Skeletal muscle satellite cell (primary cell): ENCODE measurements around the gene ACTN1.

Source experiments
- H3K27me3 ChIP-seq: 2 replicates; pipeline ENCODE4 v1.7.0; 2013; ENCODE audit warnings: low read length; ENCODE audit not compliant: control insufficient read depth, insufficient read depth
- H3K36me3 ChIP-seq: 2 replicates; pipeline ENCODE4 v1.7.0; 2013; ENCODE audit warnings: mild to moderate bottlenecking, control low read depth, low read length; ENCODE audit not compliant: insufficient read depth
- H3K4me1 ChIP-seq: 2 replicates; pipeline ENCODE4 v1.7.0; 2013; ENCODE audit warnings: low read length; ENCODE audit not compliant: control insufficient read depth, insufficient read depth
- H3K4me2 ChIP-seq: 2 replicates; pipeline ENCODE4 v1.7.0; 2013; ENCODE audit warnings: mild to moderate bottlenecking, low read length
- H3K4me3 ChIP-seq: 2 replicates; pipeline ENCODE4 v1.7.0; 2013; ENCODE audit warnings: low read length
- H3K9ac ChIP-seq: 2 replicates; pipeline ENCODE4 v1.7.0; 2013; ENCODE audit warnings: mild to moderate bottlenecking, low read depth, low read length, moderate library complexity
- H3K9me3 ChIP-seq: replicated peaks from 2 replicates; pipeline ENCODE4 v1.7.0; 2013; ENCODE audit warnings: mild to moderate bottlenecking, control low read depth, low read length

The ACTN1 gene

GRCh38 chr14:68928770-68929550 is 50.1 kb downstream of the ACTN1 start:
- Histone ChIP-seq H3K27me3 (no peaks in the 10 kb centered on the region), H3K9me3 (peaks cover 4% of the 10 kb centered on the region), H3K4me2 (no peak overlapping the region), H3K4me3 (no peak overlapping the region), H3K4me1 (peaks cover 9% of the 10 kb centered on the region), H3K36me3 (peaks cover 63% of the 10 kb centered on the region), H3K9ac (no peak overlapping the region)

GRCh38 chr14:68927956-68928675 is 51.0 kb downstream of the ACTN1 start:
- Histone ChIP-seq H3K4me1 (peaks cover 9% of the 10 kb centered on the region), H3K27me3 (no peaks in the 10 kb centered on the region), H3K9ac (no peak overlapping the region), H3K4me3 (no peak overlapping the region), H3K4me2 (no peak overlapping the region), H3K36me3 (peaks cover 64% of the 10 kb centered on the region), H3K9me3 (peaks cover 4% of the 10 kb centered on the region)

- H3K4me2 ChIP-seq: no peak overlapping the region
- H3K27me3 ChIP-seq: no peaks in the 10 kb centered on the region
- H3K9me3 ChIP-seq: peaks cover 4% of the 10 kb centered on the region
- H3K4me1 ChIP-seq: peaks cover 9% of the 10 kb centered on the region
- H3K36me3 ChIP-seq: peaks cover 74% of the 10 kb centered on the region
- no peak overlapping the region for H3K9ac ChIP-seq
- H3K4me3 ChIP-seq: no peak overlapping the region
These were observed 52.0 kb downstream of the ACTN1 start for GRCh38 chr14:68927089-68927488.

GRCh38 chr14:68926236-68926635 is 52.9 kb downstream of the ACTN1 start:
- Histone ChIP-seq H3K9ac (no peak overlapping the region), H3K4me3 (no peak overlapping the region), H3K9me3 (peaks cover 4% of the 10 kb centered on the region), H3K4me2 (no peak overlapping the region), H3K36me3 (peaks cover 74% of the 10 kb centered on the region), H3K27me3 (no peaks in the 10 kb centered on the region), H3K4me1 (peaks cover 13% of the 10 kb centered on the region)

- Histone ChIP-seq H3K9me3 (peaks cover 4% of the 10 kb centered on the region), H3K4me2 (no peak overlapping the region), H3K9ac (no peak overlapping the region), H3K4me1 (peaks cover 13% of the 10 kb centered on the region), H3K4me3 (no peak overlapping the region), H3K27me3 (no peaks in the 10 kb centered on the region), H3K36me3 (peaks cover 75% of the 10 kb centered on the region)
These were observed 53.7 kb downstream of the ACTN1 start for GRCh38 chr14:68925373-68925772.

GRCh38 chr14:68924186-68925158 is 54.6 kb downstream of the ACTN1 start:
- no peaks in the 10 kb centered on the region for H3K27me3 ChIP-seq
- peaks cover 4% of the 10 kb centered on the region for H3K9me3 ChIP-seq
- no peak overlapping the region for H3K4me3 ChIP-seq
- no peak overlapping the region for H3K9ac ChIP-seq
- peaks cover 75% of the 10 kb centered on the region for H3K36me3 ChIP-seq
- H3K4me1 ChIP-seq: peaks cover 13% of the 10 kb centered on the region
- H3K4me2 ChIP-seq: no peak overlapping the region

GRCh38 chr14:68922886-68923285 is 56.2 kb downstream of the ACTN1 start:
- no peaks in the 10 kb centered on the region for H3K27me3 ChIP-seq
- peaks cover 4% of the 10 kb centered on the region for H3K9me3 ChIP-seq
- H3K4me1 ChIP-seq: peaks cover 13% of the 10 kb centered on the region
- H3K4me2 ChIP-seq: no peak overlapping the region
- no peak overlapping the region for H3K9ac ChIP-seq
- H3K36me3 ChIP-seq: peaks cover 85% of the 10 kb centered on the region
- H3K4me3 ChIP-seq: no peak overlapping the region

- H3K9me3 ChIP-seq: peaks cover 4% of the 10 kb centered on the region
- H3K4me3 ChIP-seq: no peak overlapping the region
- no peaks in the 10 kb centered on the region for H3K27me3 ChIP-seq
- peaks cover 89% of the 10 kb centered on the region for H3K36me3 ChIP-seq
- peaks cover 13% of the 10 kb centered on the region for H3K4me1 ChIP-seq
- no peak overlapping the region for H3K4me2 ChIP-seq
- no peak overlapping the region for H3K9ac ChIP-seq
These were observed 56.9 kb downstream of the ACTN1 start for GRCh38 chr14:68922201-68922621.

- Histone ChIP-seq H3K4me1 (peaks cover 13% of the 10 kb centered on the region), H3K9me3 (peaks cover 4% of the 10 kb centered on the region), H3K27me3 (no peaks in the 10 kb centered on the region), H3K4me2 (no peak overlapping the region), H3K36me3 (peaks cover 94% of the 10 kb centered on the region), H3K4me3 (no peak overlapping the region), H3K9ac (no peak overlapping the region)
These were observed 57.4 kb downstream of the ACTN1 start for GRCh38 chr14:68921666-68922065.

- H3K4me3 ChIP-seq: no peak overlapping the region
- H3K36me3 ChIP-seq: peaks cover 95% of the 10 kb centered on the region
- H3K4me1 ChIP-seq: peaks cover 13% of the 10 kb centered on the region
- no peak overlapping the region for H3K9ac ChIP-seq
- H3K27me3 ChIP-seq: no peaks in the 10 kb centered on the region
- H3K9me3 ChIP-seq: no peaks in the 10 kb centered on the region
- no peak overlapping the region for H3K4me2 ChIP-seq
These were observed 58.1 kb downstream of the ACTN1 start for GRCh38 chr14:68921049-68921448.
